GM19043 (cell line): ENCODE results near the gene PDIA6.
"Not testable (repeated sequence)": the region's sequence is repeated elsewhere in the genome, so short reads cannot be mapped to it uniquely, and the experiment has no call there.

Experiments
- ATAC-seq: cut with Tn5 transposase; IDR thresholded peaks from one replicate; pipeline ENCODE4 v1.9.1; 2021; ENCODE audit warnings: low read depth; ENCODE audit not compliant: unreplicated experiment

Gene PDIA6

DNA sequence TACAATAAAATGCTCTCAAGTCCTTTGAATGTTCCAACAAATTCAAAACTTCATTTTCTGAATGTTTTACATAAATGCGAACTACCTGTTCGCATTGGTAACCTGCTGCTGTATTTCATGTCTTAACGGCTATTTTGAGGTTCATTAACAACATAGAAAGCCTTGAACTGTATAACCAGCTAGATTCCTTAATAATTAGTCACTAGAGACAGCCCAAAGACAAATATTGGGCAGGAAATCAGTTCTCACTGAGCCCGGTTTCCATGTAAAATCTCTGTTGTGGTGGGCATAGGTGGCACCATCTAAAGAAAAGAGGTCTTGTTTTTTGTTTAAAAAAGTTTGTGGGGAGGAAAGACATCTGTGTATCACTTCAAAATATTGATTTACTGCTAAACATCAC lies 29.2 kb downstream of the PDIA6 start:
- ATAC-seq, result no peak

DNA sequence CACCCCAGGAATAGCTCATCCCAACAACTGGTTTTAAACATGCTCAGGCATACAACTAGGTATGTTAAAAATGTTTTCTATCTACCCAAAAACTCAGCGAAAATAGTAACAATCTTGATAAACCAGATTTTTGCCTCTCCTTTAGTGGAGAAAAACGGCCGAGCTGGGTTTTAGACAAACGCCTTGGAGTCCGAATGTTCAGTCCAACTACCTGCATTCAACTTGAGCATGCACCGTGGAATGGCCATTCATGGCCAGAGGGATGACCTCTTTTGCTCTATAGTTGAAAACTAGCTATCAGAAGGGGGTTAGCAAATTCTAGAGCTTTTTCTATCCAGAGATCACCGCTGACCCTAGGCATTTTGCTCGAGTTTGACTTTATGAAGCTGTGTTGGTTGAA lies 30.8 kb downstream of the PDIA6 start:
- no peak for ATAC-seq

DNA sequence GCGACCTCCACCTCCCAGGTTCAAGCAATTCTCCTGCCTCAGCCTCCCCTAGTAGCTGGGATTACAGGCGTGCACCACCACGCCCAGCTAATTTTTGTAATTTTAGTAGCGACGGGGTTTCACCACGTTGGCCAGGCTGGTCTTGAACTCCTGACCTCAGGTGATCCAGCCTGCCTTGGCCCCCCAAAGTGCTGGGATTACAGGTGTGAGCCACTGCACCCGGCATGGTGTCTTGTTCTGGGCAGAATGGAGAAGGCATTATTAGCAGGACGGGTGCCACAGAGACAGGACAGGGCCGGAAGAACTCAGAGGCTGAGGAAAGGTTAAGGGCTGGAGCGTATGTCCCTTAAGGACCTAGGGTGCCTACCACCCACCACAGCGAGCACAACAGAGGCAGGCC lies 31.8 kb downstream of the PDIA6 start:
- not testable (repeated sequence) for ATAC-seq

DNA sequence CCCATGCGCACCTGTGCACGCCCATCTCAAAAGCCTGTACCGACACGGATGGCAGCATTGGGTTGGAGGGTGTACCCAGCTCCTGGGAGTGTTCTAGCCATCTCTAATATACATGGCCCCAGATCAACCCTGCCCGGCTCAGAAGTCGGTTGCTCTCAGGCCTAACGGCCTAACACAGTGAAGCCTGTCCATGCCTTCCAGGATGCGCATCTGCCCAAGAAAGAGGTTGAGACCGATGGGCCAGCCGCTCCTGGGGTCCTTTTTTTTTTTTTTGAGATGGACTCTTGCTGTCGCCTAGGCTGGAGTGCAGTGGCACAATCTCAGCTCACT lies 32.1 kb downstream of the PDIA6 start:
- no peak for ATAC-seq

DNA sequence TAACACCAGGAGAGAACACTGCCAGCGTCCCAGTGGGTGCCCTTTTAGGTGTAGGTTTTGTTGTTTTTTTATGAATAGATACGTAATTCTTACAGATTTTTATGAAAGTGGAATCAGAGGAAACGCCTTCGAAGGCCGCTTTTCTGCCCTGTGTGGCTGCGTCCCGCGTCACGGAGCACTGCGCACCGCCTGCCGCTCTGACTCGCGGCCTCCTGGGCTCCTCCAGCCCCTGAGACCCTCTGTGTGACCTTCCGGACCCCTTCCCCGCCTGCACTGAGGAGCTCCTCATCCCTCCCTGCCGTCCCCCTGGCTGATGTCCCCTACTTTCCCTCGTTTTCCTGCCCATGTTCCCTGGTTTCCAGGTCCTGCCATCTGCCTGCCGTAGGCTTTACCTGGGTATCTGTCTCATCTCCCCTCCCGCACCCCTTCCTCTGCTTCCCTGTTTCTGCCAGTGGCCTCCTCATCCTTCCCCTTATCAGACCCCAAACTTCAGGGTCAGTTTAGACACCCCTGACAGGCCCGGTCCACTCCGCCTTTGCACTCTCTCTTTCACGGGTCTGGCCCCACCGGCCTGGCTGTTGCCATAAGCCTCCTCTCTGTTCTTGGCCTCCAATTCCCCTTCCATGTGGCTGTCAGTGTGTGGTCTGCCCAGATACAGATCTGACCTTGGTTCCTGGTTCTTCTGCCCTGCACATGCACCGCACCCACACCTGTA lies 32.7 kb downstream of the PDIA6 start:
- ATAC-seq, result no peak

DNA sequence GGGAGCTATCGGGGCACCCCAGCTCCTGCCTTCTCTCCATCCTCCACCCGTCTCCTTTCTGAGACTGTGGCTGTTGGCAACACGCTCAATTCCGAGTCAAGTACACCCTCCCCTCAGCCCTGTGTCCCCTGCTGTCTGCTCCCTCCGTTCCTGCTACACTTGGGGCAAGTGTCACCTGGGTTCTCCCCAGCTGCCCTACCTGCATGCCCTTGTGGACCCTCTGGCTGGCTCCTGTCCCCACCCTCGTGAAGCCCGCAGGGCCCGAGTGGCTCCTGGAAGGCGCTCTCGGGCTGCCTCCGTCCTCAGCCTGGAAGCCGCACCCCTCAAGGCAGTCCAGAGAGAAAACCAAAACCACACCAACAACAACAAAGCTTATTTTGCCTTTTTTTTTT lies 33.9 kb downstream of the PDIA6 start:
- ATAC-seq, result no peak

DNA sequence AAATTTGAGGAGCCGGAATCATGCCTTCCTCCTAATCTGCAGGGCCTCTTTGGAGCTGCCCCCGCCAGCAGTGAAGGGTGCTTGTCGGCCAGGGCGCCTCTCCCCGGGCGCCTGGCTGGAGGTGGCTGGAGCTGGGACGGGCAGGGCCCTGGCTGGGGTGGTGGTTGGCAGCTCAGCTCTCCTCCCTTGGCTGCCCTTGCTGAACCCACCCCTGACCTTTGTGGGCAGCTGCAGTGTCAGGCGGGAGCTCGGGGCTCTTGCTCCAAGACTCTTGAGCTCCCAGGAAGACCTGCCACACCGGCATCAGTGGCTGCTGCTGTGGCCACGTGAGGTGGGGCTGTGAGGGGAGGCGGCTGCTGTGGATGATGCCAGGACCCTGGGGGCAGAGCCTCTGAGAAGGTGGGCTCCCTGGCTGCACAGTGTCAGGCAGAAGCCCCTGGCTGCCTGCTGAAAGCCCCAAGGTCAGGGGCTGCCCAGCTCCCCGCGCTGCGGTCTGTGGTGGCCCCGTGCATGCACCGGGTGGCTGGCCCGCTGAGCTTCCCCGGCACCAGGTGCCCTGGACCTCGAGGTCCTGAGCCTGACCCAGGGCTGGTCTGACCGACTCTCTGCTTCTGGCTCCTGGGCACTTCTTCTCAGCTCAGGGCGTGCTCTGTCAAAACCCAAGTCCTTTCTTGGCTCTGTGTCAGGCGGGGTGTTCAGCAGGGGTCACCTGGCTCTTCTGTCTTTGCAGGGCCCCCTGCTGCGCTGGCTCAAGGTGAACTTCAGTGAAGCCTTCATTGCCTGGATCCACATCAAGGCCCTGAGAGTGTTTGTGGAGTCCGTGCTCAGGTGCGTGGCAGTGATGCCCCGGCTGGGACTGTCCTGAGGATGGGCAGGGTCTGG lies 34.5 kb downstream of the PDIA6 start:
- ATAC-seq, result no peak

DNA sequence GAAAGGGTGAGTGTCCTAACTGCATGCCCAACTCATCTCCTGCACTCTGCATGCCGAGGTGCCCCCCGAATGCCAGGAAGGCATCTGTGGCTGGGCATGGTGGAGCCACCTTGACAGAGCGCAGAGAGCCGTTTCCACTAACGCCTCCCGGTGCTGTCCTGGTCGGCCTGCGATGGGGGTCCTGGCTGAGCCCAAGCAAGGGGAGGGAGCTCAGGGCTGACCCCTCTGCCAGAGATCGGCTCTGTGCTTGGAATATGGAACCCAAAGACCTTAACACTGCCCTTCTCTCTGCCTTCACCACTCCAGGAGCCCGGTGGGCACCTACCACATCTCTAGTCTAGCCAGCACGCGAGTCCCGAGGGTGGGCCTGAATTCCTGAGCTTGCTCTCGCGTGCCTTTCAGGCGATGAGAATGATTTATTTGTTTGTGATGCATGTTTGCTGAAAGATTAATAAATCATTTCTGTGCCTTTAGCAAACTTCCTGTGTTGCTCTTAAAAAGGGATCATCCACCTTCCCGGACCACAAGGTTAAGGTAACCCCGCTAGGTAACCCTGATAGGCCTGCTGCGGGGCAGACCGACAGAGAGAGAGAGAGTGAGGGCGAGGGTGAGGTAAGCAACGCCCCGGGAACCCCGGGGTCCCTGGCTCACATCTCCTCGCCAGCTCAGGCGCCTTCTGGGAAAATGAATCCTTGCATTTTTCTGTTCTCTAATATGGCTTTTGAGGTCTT lies 35.3 kb downstream of the PDIA6 start:
- ATAC-seq, result no peak

DNA sequence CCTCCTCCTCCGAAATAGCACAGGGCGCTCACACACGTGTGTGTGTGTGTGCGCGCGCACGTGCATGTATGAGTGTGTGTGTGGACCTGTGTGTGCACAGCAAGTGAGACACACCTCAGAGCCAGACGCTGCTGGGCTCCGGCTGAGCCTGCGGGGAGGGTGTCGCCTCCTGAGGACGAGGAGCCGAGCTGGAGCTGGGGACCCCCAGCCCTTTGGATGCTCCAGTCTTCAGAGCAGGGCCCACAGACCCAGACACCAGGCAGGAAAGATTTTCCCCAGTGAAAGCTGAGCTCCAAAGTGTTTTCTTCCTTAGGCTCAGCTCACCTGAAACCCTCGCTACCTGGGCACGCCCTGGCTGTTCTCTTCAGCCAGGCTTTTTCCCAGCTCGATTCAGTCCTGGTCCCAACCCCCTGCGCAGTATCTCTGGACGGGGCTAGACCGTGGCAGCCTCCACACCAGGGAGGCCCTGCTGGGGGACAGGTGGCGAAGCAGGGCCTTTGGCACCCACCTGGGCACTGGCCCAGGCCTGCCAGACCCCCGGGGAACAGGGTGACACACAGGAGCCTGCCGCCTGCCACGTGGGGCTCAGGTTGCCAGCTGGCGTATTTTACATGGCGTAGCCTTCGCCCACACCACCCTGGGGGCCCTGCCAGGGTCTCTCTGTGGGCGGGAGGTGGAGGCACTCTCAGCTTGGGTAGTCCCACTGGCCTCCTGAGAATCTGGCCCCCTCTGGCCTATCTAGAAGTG lies 36.2 kb downstream of the PDIA6 start:
- ATAC-seq, result no peak

DNA sequence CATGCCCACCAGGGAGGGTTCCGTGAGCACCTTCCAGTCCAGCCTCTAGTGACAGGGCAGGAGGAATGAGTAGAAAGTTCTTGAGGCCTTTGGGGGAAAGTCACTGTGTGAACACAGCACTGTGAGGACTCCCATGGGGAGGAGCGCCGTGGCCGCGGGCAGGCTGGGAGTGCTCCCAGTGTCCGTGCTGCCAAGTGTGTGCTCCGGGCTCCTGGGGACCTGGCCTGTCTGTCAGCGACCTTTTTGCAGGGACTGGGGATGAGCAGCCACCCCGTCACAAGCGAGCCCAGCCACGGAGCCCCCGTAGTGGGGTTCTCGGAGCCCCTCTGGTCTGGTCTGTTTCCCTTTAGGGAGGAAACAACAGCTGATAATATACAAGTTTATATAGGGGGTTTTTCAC lies 36.8 kb downstream of the PDIA6 start:
- no peak for ATAC-seq

DNA sequence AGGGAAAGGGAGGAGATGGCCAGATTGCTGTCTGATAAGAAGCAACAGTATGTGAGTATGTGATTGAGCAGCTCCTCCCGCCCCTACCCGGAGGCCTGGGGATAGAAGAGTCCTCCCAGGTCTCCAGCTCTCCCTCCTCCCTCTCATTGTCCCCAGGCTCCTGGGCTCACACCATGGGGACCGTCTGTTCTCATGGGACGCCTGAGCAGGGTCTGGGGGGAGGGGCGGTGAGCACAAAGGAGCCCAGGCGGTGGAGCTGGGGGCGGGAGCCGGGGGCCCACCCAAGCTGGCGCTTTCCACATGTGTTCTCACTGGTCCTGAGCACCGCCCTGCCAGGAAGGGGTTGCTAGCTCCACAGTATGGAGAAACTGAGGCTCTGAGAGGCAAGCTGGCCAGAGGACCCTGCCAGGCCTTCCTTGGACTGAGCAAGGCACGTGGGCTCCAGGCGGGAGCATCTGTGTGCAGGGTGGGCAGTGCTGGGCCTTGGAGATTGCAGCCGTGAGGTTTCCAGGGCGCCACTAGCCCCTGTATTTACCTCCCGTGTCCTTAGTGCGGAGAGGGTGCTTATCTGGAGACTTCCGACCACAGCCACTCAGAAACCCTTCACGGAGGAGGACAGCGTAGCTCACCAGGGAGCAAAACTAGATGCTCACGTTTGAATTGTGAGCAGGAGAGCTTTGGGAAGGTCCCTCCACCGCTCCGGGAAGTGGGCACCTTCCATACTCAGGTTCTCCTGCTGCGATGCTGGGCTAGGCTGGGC lies 37.4 kb downstream of the PDIA6 start:
- ATAC-seq, result no peak

DNA sequence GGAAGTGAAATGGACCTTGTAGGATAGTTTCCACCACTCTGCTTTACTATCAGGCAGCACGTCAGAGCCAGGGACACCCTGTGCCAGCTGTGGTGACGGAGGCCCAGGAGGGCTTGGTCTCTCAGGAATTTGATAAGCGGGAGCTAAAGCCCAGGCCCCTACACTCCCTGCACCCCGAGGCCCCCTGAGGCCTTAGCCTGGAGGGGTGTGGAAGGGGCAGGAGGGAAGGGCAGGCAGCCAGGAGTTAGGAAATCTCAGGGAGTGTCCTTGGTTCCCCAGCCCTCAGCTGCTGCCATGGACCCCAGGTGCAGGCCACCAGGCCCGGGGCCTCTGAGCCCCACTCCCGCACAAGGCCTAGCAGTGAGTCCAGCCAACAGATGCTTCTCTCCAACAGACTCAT lies 38.2 kb downstream of the PDIA6 start:
- no peak for ATAC-seq

DNA sequence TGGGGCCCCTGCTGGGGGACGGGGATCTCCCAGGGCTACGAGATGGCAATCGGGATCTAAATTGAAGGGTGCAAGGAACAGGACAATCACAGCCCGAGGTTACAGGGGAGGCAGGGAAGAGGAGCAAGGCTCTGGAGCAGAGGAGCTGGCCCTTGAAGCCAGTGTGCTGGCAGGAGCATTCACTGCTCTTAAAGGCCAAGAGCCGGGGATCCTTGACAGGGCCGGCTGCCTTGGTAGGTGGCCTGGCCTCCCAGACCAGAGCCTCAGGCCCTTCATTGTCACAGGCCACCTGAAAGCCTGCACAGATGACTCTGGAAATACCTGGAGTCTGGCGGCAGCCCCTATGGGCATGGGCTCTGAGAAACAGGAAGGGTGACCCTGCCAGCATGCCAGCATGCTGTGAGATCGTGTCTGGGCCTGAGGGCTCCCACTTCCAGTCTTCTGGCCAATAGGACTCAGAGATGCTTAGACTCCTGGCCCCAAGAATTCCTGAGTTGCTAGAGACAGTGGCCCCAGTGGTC lies 38.7 kb downstream of the PDIA6 start:
- ATAC-seq, result no peak

DNA sequence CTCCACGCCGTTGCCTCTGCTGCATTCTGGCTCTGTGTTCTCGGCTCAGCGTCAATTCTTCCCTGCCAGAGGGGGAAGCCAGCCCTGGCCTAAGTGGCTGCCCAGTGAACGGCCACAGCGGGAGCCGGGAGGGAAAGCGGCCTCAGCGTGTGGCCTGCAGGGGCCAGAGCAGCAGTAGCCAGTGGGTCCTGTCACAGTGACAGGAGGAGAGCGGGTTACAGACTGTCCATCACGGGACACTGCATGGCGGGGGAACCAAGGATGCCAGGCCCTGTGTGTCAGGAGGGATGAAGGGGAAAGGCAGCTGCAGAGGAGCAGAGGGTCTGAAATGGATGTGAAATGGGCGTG lies 39.7 kb downstream of the PDIA6 start:
- ATAC-seq, result no peak

DNA sequence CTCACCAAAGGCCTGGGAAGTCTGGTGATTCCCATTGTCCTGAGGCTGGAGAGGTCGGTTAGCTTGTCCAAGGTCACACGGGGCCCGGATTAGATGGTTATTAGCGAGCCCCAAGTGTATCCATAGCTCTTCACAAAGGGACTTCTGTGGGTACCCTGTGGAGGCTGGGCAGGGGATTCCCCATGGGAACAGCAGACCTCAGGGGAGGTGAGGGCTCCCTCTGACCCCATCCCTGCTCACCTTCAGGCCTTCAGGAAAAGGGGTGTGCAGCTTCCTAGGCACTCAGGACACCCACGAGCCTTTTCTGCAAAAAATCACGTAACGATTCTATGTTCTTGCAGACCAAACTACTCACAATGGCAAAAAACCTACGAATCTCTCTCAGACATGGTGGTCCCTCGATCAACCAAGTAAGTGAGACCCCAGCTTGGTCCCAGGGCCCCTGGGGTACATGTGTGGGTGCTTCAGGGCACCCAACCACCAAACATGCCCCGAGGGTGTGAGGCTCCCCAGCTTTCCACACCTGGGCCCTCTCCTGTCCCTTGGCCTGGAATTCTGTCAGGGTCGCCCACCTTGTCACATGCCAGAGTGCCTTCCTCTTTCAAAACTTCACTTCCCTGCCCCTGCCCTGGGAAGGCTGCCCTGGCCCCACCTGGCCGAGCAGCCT lies 40.3 kb downstream of the PDIA6 start:
- no peak for ATAC-seq

DNA sequence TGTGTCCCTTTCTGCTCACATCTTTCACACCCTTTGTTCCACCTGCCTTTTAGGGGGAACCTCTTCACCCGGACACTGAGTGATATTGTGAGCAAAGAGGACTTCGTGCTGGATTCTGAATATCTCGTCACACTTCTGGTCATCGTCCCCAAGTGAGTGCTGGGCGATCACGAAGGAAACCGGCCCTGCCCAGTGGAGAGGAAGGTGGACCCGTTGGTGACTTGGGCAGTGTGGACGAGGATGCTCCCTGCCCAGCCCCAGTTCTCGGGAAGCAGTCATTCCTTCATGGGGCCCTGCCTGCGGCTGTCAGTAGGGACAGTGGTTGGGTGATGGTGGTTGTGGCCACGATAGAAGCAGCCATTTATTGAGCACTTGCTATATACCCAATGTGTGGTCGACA lies 40.8 kb downstream of the PDIA6 start:
- no peak for ATAC-seq

DNA sequence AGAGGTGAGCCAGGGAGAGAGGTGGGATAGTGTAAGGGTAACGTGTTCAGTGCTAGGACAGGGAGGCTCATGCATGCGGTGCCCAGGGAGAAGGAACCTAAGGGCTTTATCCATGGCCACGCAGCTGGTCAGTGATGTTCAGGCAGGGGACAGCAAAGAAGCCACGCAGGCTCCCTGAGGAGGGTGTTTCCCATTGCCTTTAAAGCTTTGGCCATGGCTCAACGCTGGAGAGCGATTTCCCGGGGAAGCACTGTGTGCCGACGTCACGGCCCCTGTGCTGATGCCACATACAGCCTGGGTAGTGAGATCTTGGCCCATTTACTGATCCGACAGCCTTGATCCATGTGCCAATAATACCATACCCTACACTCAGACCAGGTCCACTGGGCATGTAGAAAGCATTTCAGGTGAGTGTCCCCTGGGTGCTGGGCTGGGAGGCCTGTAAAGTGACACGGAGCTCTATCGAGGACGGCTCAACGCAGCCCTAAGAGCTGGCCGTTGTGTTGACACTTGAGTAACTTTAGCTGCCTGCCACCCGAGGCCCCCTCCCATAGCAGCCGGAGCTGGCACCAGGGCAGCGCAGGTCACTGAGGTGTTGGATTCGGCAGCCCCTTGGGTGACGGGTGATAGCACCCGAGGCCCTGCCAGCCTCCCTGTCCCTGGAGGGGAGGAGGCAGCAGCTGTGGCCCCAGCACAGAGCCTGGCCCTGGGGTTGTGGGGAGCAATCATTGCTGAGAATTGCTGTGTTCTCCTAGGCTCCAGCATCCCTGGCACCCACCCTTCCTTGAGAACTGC lies 41.4 kb downstream of the PDIA6 start:
- ATAC-seq, result no peak

DNA sequence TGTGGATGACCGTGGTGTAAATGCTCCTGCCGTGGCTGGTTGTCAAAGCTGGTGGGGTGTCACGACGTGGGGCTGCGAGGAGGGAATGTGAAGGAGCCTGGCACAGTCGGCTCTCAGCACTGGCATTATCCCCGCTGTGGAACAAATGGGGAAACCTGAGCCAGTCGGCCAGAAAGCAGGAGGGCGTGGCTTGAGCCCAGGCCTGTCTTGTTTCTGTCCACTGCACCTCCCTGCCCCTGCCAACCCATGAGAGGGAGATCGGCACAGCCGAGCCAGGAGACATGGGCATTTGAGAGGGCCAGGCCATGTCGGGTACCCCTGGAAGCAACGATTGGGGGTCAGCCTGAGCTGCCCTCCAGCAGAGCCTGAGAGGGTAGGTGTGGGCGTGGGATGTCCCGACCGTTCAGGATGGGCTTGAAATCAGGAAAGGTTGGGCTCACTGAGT lies 44.5 kb downstream of the PDIA6 start:
- no peak for ATAC-seq

DNA sequence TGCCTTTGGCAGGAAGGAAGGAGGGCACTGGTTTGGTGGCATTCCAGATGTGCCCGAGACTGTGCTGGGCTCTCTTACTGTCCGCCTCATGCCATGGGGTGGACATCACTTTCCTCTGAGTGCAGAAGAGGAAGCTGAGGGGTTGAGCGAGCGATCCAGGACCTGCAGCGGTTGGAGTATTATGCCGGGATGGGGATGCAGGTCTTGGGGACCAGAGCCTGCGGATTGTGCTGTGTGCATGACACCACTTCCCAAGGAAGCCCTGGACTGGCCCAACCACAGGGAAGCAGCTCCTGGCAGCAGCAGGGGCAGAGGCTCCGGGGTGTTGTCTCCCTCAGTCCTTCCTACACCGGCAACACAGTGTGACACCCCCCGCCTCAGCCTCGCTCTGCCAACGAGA lies 46.7 kb downstream of the PDIA6 start:
- no peak for ATAC-seq
